Gastrocnemius medialis (tissue), 4 donors: ENCODE results near the gene VTI1B. TPM values are rescaled to one million over a fixed set of nuclear protein-coding genes. Genes with fewer than 3 reads are reported as not detected.
A peak's percentile ranks its signal among the peaks of the same experiment; 100 is the strongest.
"Not testable (repeated sequence)": the region's sequence is repeated elsewhere in the genome, so short reads cannot be mapped to it uniquely, and the experiment has no call there.

ENCODE experiments used
- ATAC-seq, 2 donors: fragments of 150-250 bp; one replicate each; pipeline ENCODE4 v1.9.1; 2016
- DNase-seq, 2 donors: peaks; one replicate each; pipeline ENCODE4 v3.0.0-alpha.2; 2019
- H3K27ac ChIP-seq, 4 donors: fragments of 200-600 bp; sonication (generic); 1 replicate in 1 of 4; 2 replicates in 3 of 4; pipeline ENCODE4 v1.5.1; 2016 to 2018; ENCODE audit warnings: mild to moderate bottlenecking in 2 of 4, moderate library complexity in 1 of 4
- H3K27me3 ChIP-seq, 3 donors: fragments of 200-600 bp; sonication (generic) in 2 of 3; 1 replicate in 1 of 3; 2 replicates in 2 of 3; pipeline versions ENCODE4 v1.5.1 to v1.6.0; 2016 to 2019; ENCODE audit warnings: mild to moderate bottlenecking in 1 of 3, moderate library complexity in 1 of 3
- H3K36me3 ChIP-seq, 2 donors: fragments of 200-600 bp; sonication (generic) in 1 of 2; one replicate each; pipeline ENCODE4 v1.5.1; 2017 to 2018
- H3K4me1 ChIP-seq, 2 donors: fragments of 200-600 bp; sonication (generic) in 1 of 2; one replicate each; pipeline ENCODE4 v1.5.1; 2016 to 2017; ENCODE audit warnings: mild to moderate bottlenecking in 2 of 2
- H3K4me3 ChIP-seq, 4 donors: fragments of 200-600 bp; sonication (generic) in 3 of 4; 1 replicate in 1 of 4; 2 replicates in 3 of 4; pipeline ENCODE4 v1.5.1; 2016 to 2019; ENCODE audit warnings: mild to moderate bottlenecking in 2 of 4
- H3K9me3 ChIP-seq, 3 donors: fragments of 200-600 bp; sonication (generic) in 2 of 3; 1 replicate in 1 of 3; 2 replicates in 2 of 3; pipeline ENCODE4 v1.5.1; 2016 to 2019
- POLR2A ChIP-seq, 2 donors: fragments of 450-650 bp; IDR thresholded peaks; one replicate each; pipeline ENCODE4 v1.6.1; 2017; ENCODE audit warnings: antibody characterized with exemption in 2 of 2, mild to moderate bottlenecking in 2 of 2, moderate library complexity in 2 of 2
- in situ Hi-C, 4 donors: fragments of 200-750 bp; cut with MboI; loops; one replicate each; pipeline versions ENCODE4 v1.15.0 to v1.8.0; 2017; ENCODE audit warnings: low sequenced_read_pairs in 4 of 4
- intact Hi-C: fragments of 100-400 bp; cut with DNase I; formaldehyde crosslinking; loops from one replicate; pipeline ENCODE4 v1.15.1; 2023; ENCODE audit warnings: low total_unique reads
- total RNA-seq, 4 donors: library from RNA; depleted of rRNA; stranded (reverse); fragments of >200 nt; gene quantifications; one replicate each; pipeline versions ENCODE4 v1.1.0 to v1.2.3, GENCODE V29; 2016
- TF ChIP-seq, protein P1 (sequence below), 5 experiments: fragments of 450-650 bp in 3 of 5; fragments of 200-600 bp in 2 of 5; sonication (generic) in 2 of 5; IDR thresholded peaks in 4 of 5; conservative IDR thresholded peaks in 1 of 5; 1 replicate in 4 of 5; 2 replicates in 1 of 5; pipeline ENCODE4 v1.5.1; 2016 to 2019; ENCODE audit warnings: antibody characterized with exemption in 5 of 5, mild to moderate bottlenecking in 3 of 5, moderate library complexity in 3 of 5

The VTI1B gene
- total RNA-seq, 4 donors from 2014 or later, result 33.7 to 69.1 (median 52.8) TPM

DNA sequence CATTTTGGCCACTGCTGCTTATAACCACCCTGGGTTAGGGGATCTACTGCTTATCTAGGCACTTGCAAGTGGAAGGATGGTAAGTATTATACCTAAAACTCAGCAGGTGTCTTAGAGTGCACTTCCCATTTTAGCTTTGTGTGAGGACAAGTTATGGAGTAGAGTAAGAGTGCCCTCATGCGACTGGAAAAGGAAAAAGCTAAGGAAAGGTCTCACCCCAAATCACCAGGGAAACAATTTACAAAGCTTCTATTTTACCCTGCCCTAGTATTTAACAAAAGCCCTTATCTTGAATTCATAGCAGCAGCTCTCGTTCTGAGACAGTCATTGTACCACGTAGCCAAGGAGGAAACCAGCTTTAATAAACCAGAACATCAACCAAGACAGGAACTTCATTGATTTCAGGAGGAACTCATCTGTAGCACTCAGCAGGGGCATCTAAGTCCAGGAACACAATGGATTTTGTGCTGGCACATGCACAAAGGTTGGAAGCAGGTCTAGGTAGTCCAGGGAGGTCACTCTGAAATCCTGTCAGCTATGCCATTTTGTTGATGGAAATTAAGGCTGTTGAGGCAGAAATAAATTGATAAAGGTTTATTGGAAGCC lies 30.2 kb upstream of the VTI1B start:
- Histone ChIP-seq H3K36me3 (no peaks in the 10 kb centered on the region), H3K27me3 (no peaks in the 10 kb centered on the region), H3K4me3 (no peak overlapping the region), H3K27ac (no peak overlapping the region), H3K9me3 (no peaks in the 10 kb centered on the region), H3K4me1 (no peaks in the 10 kb centered on the region)
- intact Hi-C loops, result loop anchor here (1.0 to 5.0 kb wide), 4 partner anchors 86 to 277 kb away; no protein-coding TSS in a partner anchor
- ATAC-seq, result peak; percentile 69 to 89
- TF ChIP-seq POLR2A (IDR thresholded peaks at IDR 0.05), result no peak
- TF ChIP-seq, protein P1, sequence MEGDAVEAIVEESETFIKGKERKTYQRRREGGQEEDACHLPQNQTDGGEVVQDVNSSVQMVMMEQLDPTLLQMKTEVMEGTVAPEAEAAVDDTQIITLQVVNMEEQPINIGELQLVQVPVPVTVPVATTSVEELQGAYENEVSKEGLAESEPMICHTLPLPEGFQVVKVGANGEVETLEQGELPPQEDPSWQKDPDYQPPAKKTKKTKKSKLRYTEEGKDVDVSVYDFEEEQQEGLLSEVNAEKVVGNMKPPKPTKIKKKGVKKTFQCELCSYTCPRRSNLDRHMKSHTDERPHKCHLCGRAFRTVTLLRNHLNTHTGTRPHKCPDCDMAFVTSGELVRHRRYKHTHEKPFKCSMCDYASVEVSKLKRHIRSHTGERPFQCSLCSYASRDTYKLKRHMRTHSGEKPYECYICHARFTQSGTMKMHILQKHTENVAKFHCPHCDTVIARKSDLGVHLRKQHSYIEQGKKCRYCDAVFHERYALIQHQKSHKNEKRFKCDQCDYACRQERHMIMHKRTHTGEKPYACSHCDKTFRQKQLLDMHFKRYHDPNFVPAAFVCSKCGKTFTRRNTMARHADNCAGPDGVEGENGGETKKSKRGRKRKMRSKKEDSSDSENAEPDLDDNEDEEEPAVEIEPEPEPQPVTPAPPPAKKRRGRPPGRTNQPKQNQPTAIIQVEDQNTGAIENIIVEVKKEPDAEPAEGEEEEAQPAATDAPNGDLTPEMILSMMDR (IDR thresholded peaks at IDR 0.05 in 4 of 5, conservative IDR thresholded peaks at IDR 0.05 in 1 of 5), result peak; percentile 61 to 79 (median 68)
- in situ Hi-C loops, result loop anchor here (5.0 to 25.0 kb wide), 7 partner anchors 87 to 280 kb away; partner anchors contain the start of gene ARG2 (in 2 of the 4)
- no peak for DNase-seq

DNA sequence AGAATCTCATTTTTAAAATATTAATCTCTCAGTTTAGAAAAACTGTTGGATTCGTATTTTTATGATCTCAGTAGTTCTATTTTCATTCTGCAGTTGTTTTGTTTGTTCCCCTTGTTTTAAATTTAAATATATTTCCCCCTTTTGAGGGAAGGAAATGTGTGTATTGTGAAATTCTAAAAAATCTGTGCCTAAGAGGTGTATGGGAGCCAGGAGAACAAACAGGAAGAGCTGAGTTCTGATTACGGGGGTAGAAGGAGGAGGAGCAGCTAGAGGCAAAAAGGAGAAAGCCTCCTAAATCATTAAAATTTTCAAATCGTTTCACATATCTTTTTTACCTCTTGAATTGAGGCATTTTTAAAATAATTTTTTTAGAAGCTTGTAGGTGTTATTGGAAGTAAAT lies 29.6 kb upstream of the VTI1B start:
- intact Hi-C loops (loop anchor here (1.0 to 5.0 kb wide), 4 partner anchors 86 to 277 kb away; no protein-coding TSS in a partner anchor), in situ Hi-C loops (loop anchor here (5.0 to 25.0 kb wide), 7 partner anchors 87 to 279 kb away; partner anchors contain the start of gene ARG2 (in 2 of the 4))
- Histone ChIP-seq H3K4me1 (no peaks in the 10 kb centered on the region), H3K27me3 (no peaks in the 10 kb centered on the region), H3K4me3 (no peak overlapping the region), H3K9me3 (no peaks in the 10 kb centered on the region), H3K27ac (no peak overlapping the region), H3K36me3 (no peaks in the 10 kb centered on the region)
- ATAC-seq (no peak), DNase-seq (no peak)
- TF ChIP-seq, protein P1 (IDR thresholded peaks at IDR 0.05 in 4 of 5, conservative IDR thresholded peaks at IDR 0.05 in 1 of 5), result no peak
- TF ChIP-seq POLR2A (IDR thresholded peaks at IDR 0.05), result no peak

DNA sequence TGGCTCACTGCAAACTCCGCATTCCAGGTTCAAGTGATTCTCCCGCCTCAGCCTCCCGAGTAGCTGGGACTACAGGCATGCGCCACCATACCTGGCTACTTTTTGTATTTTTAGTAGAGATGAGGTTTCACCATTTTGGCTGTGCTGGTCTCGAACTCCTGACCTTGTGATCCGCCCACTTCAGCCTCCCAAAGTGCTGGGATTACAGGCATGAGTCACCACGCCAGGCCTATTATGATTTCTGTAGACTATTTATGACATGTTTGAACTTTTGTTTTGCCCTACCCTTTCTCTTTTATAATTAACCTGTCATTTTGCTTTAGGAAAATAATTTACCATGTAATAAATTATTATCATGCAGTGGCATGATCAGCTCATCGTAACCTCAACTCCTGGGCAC lies 27.1 kb upstream of the VTI1B start, which contains the start of gene RDH12:
Gene RDH12 (plus strand): TSS at position 395 of the 400 bp plus-strand sequence. CDS start 20,757 bp downstream, outside the sequence.
- H3K27me3 ChIP-seq, DNase-seq, H3K36me3 ChIP-seq, H3K27ac ChIP-seq, H3K4me3 ChIP-seq, H3K4me1 ChIP-seq, H3K9me3 ChIP-seq, ATAC-seq: not testable (repeated sequence)
- intact Hi-C loops (loop anchor here (5.0 kb wide), 1 partner anchor 274 kb away; no protein-coding TSS in a partner anchor), in situ Hi-C loops (loop anchor here (5.0 to 25.0 kb wide), 7 partner anchors 84 to 277 kb away; partner anchors contain the start of gene ARG2 (in 2 of the 4))

- intact Hi-C loops (loop anchor here (5.0 kb wide), 1 partner anchor 119 kb away; the partner anchor contains the start of genes RAD51B and ZFYVE26), in situ Hi-C loops (no loop called here)
- TF ChIP-seq POLR2A (IDR thresholded peaks at IDR 0.05), result no peak
- TF ChIP-seq, protein P1 (IDR thresholded peaks at IDR 0.05 in 4 of 5, conservative IDR thresholded peaks at IDR 0.05 in 1 of 5), result no peak
- no peaks in the 10 kb centered on the region for H3K36me3 ChIP-seq
- H3K4me1 ChIP-seq, result peaks cover 6% of the 10 kb centered on the region in 2 donors
- H3K4me3 ChIP-seq, result no peak overlapping the region
- DNase-seq, result no peak
- no peaks in the 10 kb centered on the region for H3K27me3 ChIP-seq
- no peak for ATAC-seq
- H3K9me3 ChIP-seq, result no peaks in the 10 kb centered on the region
- H3K27ac ChIP-seq, result no peak overlapping the region
Observed at GRCh38 chr14:67698179-67698578, 23.7 kb upstream of the VTI1B start.

GRCh38 chr14:67697006-67697405 lies 22.6 kb upstream of the VTI1B start:
- ATAC-seq, result no peak
- no peaks in the 10 kb centered on the region for H3K9me3 ChIP-seq
- no peaks in the 10 kb centered on the region for H3K27me3 ChIP-seq
- no peak overlapping the region for H3K4me3 ChIP-seq
- intact Hi-C loops, result loop anchor here (2.0 to 5.0 kb wide), 2 partner anchors 78 to 120 kb away; partner anchors contain the start of genes ARG2, RAD51B and ZFYVE26
- no peak overlapping the region for H3K27ac ChIP-seq
- peaks cover 6% of the 10 kb centered on the region in 2 donors for H3K4me1 ChIP-seq
- DNase-seq, result no peak
- no peaks in the 10 kb centered on the region for H3K36me3 ChIP-seq
- no peak for TF ChIP-seq POLR2A (IDR thresholded peaks at IDR 0.05)
- TF ChIP-seq, protein P1 (IDR thresholded peaks at IDR 0.05 in 4 of 5, conservative IDR thresholded peaks at IDR 0.05 in 1 of 5), result no peak
- in situ Hi-C loops, result no loop called here
